Measurements from ENCODE around the gene APOO. TPM values are rescaled to one million over a fixed set of nuclear protein-coding genes. Genes with fewer than 3 reads are reported as not detected.

Gene APOO
- total and polyA plus RNA-seq, 2 of the 13 experiments (the other 11 are each of a cell fraction or from before 2014, with no cell fraction given), result 9.7 to 22.1 TPM

- no TSS peak for BruUV-seq (replicated peaks)
Measured at GRCh38 chrX:23851544-23851943, 56.2 kb downstream of the APOO start.

DNA sequence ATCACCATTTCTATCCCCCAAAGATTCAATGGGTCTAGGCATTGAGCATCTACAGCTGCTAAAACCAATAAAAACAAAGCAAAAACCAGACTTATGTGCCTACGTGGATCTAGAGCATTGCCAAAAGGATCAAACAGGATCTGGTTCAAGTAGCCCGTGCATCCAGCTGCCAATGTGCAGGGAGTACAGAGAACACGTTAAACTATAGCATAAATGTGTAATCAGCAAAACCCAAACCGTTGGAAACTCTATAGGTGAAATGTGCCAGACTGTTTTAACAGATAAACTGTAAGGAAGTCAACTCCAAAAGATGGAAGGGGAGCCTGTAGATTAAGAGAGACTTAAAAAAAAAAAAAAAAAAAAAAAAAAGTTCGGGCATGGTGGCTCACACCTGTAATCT lies 58.5 kb downstream of the APOO start:
- H4K20me1 ChIP-seq (ENCODE audit: insufficient read depth, low read length), result no peaks in the 10 kb centered on the region
- FAIRE-seq, result no peak
- no peaks in the 10 kb centered on the region for H3K36me3 ChIP-seq (replicated peaks in 1 of 2; ENCODE audit: control insufficient read depth in 1 of 2, insufficient read depth in 2 of 2, low read length in 2 of 2)
- BruUV-seq (replicated peaks), result no TSS peak
- CTCF ChIA-PET (ENCODE audit: low intra/inter-chr PET ratio, low total read pairs), result no interaction called here
- no peaks in the 10 kb centered on the region for H3K27me3 ChIP-seq (ENCODE audit: control insufficient read depth in 1 of 2, insufficient read depth in 2 of 2, low read length in 2 of 2)
- H3K27ac ChIP-seq (ENCODE audit: extremely low read length, insufficient read depth, low read length), result no peak overlapping the region
- no peaks in the 10 kb centered on the region for H3K79me2 ChIP-seq (ENCODE audit: insufficient read depth, low read length)
- no peak overlapping the region for H3K4me3 ChIP-seq (replicated peaks in 1 of 3; ENCODE audit: insufficient read depth in 1 of 3, low read depth in 2 of 3, low read length in 3 of 3)
- H3K4me1 ChIP-seq (ENCODE audit: insufficient read depth, low read length), result peaks cover 23% of the 10 kb centered on the region
- POLR2A ChIA-PET, result no interaction called here
- in situ Hi-C loops (cut with HindIII; ENCODE audit: extremely low pct_ligation_motif_present, low pct_unique_long_range_greater_than_20kb) (no loop called here), intact Hi-C loops (cut with micrococcal nuclease; ENCODE audit: unreplicated experiment) (no loop called here)
- no peak for DNase-seq (ENCODE audit: low spot score)
- no peak for TF ChIP-seq MTA3 (CRISPR knock-in tag; IDR thresholded peaks at IDR 0.05)
- TF ChIP-seq, protein P1, sequence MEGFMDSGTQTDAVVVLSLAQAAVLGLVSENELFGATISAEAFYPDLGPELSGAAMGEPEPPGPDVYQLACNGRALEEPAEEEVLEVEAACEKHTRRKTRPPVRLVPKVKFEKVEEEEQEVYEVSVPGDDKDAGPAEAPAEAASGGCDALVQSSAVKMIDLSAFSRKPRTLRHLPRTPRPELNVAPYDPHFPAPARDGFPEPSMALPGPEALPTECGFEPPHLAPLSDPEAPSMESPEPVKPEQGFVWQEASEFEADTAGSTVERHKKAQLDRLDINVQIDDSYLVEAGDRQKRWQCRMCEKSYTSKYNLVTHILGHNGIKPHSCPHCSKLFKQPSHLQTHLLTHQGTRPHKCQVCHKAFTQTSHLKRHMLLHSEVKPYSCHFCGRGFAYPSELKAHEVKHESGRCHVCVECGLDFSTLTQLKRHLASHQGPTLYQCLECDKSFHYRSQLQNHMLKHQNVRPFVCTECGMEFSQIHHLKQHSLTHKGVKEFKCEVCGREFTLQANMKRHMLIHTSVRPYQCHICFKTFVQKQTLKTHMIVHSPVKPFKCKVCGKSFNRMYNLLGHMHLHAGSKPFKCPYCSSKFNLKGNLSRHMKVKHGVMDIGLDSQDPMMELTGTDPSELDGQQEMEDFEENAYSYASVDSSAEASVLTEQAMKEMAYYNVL (CRISPR knock-in tag; IDR thresholded peaks at IDR 0.05; ENCODE audit: borderline replicate concordance), result no peak
- TF ChIP-seq ZKSCAN8 (CRISPR knock-in tag; IDR thresholded peaks at IDR 0.05; ENCODE audit: borderline replicate concordance), result no peak
- TF ChIP-seq, protein P2, sequence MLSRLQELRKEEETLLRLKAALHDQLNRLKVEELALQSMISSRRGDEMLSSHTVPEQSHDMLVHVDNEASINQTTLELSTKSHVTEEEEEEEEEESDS (CRISPR knock-in tag; IDR thresholded peaks at IDR 0.05; ENCODE audit: borderline replicate concordance), result no peak
- no peak for TF ChIP-seq MAX (IDR thresholded peaks at IDR 0.05)
- TF ChIP-seq HNRNPH1 (optimal IDR thresholded peaks at IDR 0.05; ENCODE audit: low read depth, low read length), result no peak
- TF ChIP-seq GABPA (IDR thresholded peaks at IDR 0.05; ENCODE audit: low read depth, low read length), result no peak
- TF ChIP-seq GABPA (CRISPR knock-in tag; IDR thresholded peaks at IDR 0.05; ENCODE audit: low read depth), result no peak
- TF ChIP-seq, protein P3, sequence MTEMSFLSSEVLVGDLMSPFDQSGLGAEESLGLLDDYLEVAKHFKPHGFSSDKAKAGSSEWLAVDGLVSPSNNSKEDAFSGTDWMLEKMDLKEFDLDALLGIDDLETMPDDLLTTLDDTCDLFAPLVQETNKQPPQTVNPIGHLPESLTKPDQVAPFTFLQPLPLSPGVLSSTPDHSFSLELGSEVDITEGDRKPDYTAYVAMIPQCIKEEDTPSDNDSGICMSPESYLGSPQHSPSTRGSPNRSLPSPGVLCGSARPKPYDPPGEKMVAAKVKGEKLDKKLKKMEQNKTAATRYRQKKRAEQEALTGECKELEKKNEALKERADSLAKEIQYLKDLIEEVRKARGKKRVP (CRISPR knock-in tag; IDR thresholded peaks at IDR 0.05), result no peak
- TF ChIP-seq ZSCAN25 (CRISPR knock-in tag; IDR thresholded peaks at IDR 0.05), result no peak
- no peak for TF ChIP-seq ZNF546 (CRISPR knock-in tag; conservative IDR thresholded peaks at IDR 0.05)
- TF ChIP-seq ZNF713 (CRISPR knock-in tag; IDR thresholded peaks at IDR 0.05), result no peak
- no peak for TF ChIP-seq TRIM24 (CRISPR knock-in tag; IDR thresholded peaks at IDR 0.05)
- H3K9ac ChIP-seq (ENCODE audit: insufficient read depth, low read depth, low read length), result no peak overlapping the region
- H3K4me2 ChIP-seq (ENCODE audit: low read depth, low read length), result no peak overlapping the region
- ATAC-seq, result no peak
- whole genome bisulfite sequencing (ENCODE audit: low lambda C conversion rate), result 97% methylated on average over 5 of the region's 5 CpGs
- no peaks in the 10 kb centered on the region for H3K9me3 ChIP-seq (ENCODE audit: low read length)
- no peak overlapping the region for H2AFZ ChIP-seq (ENCODE audit: low read length)

More at GRCh38 chrX:23851544-23851943, 56.2 kb downstream of the APOO start:
- in situ Hi-C loops (cut with HindIII; ENCODE audit: extremely low pct_ligation_motif_present, low pct_unique_long_range_greater_than_20kb), result no loop called here
- 79% methylated on average over 2 of the region's 2 CpGs for WGBS (ENCODE audit: low lambda C conversion rate)
- Histone ChIP-seq H3K27me3 (ENCODE audit: control insufficient read depth in 1 of 2, insufficient read depth in 2 of 2, low read length in 2 of 2) (no peaks in the 10 kb centered on the region), H3K4me2 (ENCODE audit: low read depth, low read length) (no peak overlapping the region), H3K4me3 (replicated peaks in 1 of 3; ENCODE audit: insufficient read depth in 1 of 3, low read depth in 2 of 3, low read length in 3 of 3) (no peak overlapping the region), H3K9me3 (ENCODE audit: low read length) (no peaks in the 10 kb centered on the region), H3K36me3 (replicated peaks in 1 of 2; ENCODE audit: control insufficient read depth in 1 of 2, insufficient read depth in 2 of 2, low read length in 2 of 2) (no peaks in the 10 kb centered on the region), H4K20me1 (ENCODE audit: insufficient read depth, low read length) (no peaks in the 10 kb centered on the region), H3K27ac (ENCODE audit: extremely low read length, insufficient read depth, low read length) (no peak overlapping the region), H2AFZ (ENCODE audit: low read length) (no peak overlapping the region), H3K4me1 (ENCODE audit: insufficient read depth, low read length) (peaks cover 8% of the 10 kb centered on the region; the same call in 1 of the 2 replicates), H3K79me2 (ENCODE audit: insufficient read depth, low read length) (no peaks in the 10 kb centered on the region), H3K9ac (ENCODE audit: insufficient read depth, low read depth, low read length) (no peak overlapping the region)
- intact Hi-C loops (cut with micrococcal nuclease; ENCODE audit: unreplicated experiment), result no loop called here
- FAIRE-seq, result no peak
- DNase-seq (ENCODE audit: low spot score), result no peak
- POLR2A ChIA-PET, result no interaction called here
- no peak for TF ChIP-seq ELF3 (CRISPR knock-in tag; IDR thresholded peaks at IDR 0.05)
- TF ChIP-seq RFX5 (IDR thresholded peaks at IDR 0.05; ENCODE audit: low read depth, low read length), result 0 out of 2 replicates have a peak, but pooled peaks have one; percentile 43
- ATAC-seq, result no peak
- CTCF ChIA-PET (ENCODE audit: low intra/inter-chr PET ratio, low total read pairs), result no interaction called here
